GM21390 (cell line): ENCODE measurements around the gene AUH.
"Not testable (repeated sequence)": the region's sequence is repeated elsewhere in the genome, so short reads cannot be mapped to it uniquely, and the experiment has no call there.

Experiments used
- ATAC-seq: cut with Tn5 transposase; IDR thresholded peaks from one replicate; pipeline ENCODE4 v1.9.1; 2021; ENCODE audit not compliant: unreplicated experiment

AUH gene

GRCh38 chr9:91211414-91211813, 150.3 kb downstream of the AUH start:
- no peak for ATAC-seq

- ATAC-seq = no peak
Measured at GRCh38 chr9:91210318-91210717, 151.4 kb downstream of the AUH start.

- peak; percentile 16 for ATAC-seq
Measured at GRCh38 chr9:91208837-91209236, 152.9 kb downstream of the AUH start.

GRCh38 chr9:91208419-91208745, 153.3 kb downstream of the AUH start:
- ATAC-seq = peak; percentile 30

GRCh38 chr9:91207729-91208418, 153.8 kb downstream of the AUH start:
- ATAC-seq = peak; percentile 83

- ATAC-seq = no peak
Measured at GRCh38 chr9:91207397-91207728, 154.4 kb downstream of the AUH start.

GRCh38 chr9:91206806-91207205, 154.9 kb downstream of the AUH start:
- ATAC-seq = no peak

GRCh38 chr9:91202736-91203283, 158.9 kb downstream of the AUH start:
- no peak for ATAC-seq

- no peak for ATAC-seq
Measured at GRCh38 chr9:91200692-91201336, 160.9 kb downstream of the AUH start.

GRCh38 chr9:91199739-91200497, 161.8 kb downstream of the AUH start:
- ATAC-seq = no peak

GRCh38 chr9:91198881-91199280, 162.8 kb downstream of the AUH start:
- not testable (repeated sequence) for ATAC-seq

GRCh38 chr9:91198405-91198804, 163.3 kb downstream of the AUH start:
- ATAC-seq = no peak

GRCh38 chr9:91197232-91198181, 164.2 kb downstream of the AUH start:
- no peak for ATAC-seq

- ATAC-seq = no peak
Measured at GRCh38 chr9:91196103-91196950, 165.4 kb downstream of the AUH start.

GRCh38 chr9:91195372-91196012, 166.2 kb downstream of the AUH start:
- no peak for ATAC-seq

- peak; percentile 73 for ATAC-seq
Measured at GRCh38 chr9:91193658-91194391, 167.9 kb downstream of the AUH start.

GRCh38 chr9:91193087-91193657, 168.5 kb downstream of the AUH start:
- peak; percentile 24 for ATAC-seq

GRCh38 chr9:91192381-91193086, 169.2 kb downstream of the AUH start:
- no peak for ATAC-seq
